Measurements from ENCODE around the gene C10orf95.

- TF ChIP-seq CTCF (IDR thresholded peaks at IDR 0.05): no peak
- no peak for TF ChIP-seq POLR2AphosphoS5 (IDR thresholded peaks at IDR 0.05)
- TF ChIP-seq POLR2A (IDR thresholded peaks at IDR 0.05): no peak
- no peak for TF ChIP-seq EP300 (IDR thresholded peaks at IDR 0.05)
Observed at GRCh38 chr10:102403115-102403514, 48.2 kb downstream of the C10orf95 start.

Measured in gastroesophageal sphincter (tissue), 3 donors.